Uterus (tissue), 4 donors: Measurements from ENCODE around the gene MRPS24. TPM values are rescaled to one million over a fixed set of nuclear protein-coding genes. Genes with fewer than 3 reads are reported as not detected.

ENCODE experiments used
- DNase-seq, 2 donors: peaks; one replicate each; pipeline ENCODE4 v3.0.0-alpha.2; 2019 to 2020
- H3K27ac ChIP-seq, 2 donors: fragments of 200-600 bp; sonication (generic); 1 replicate in 1 of 2; 2 replicates in 1 of 2; pipeline ENCODE4 v1.5.1; 2016 to 2018
- H3K27me3 ChIP-seq, 2 donors: fragments of 200-600 bp; sonication (generic); one replicate each; pipeline ENCODE4 v1.5.1; 2018 to 2019; ENCODE audit warnings: control low read depth in 1 of 2
- H3K36me3 ChIP-seq, 2 donors: fragments of 200-600 bp; sonication (generic); one replicate each; pipeline ENCODE4 v1.5.1; 2019; ENCODE audit warnings: control low read depth in 1 of 2
- H3K4me1 ChIP-seq, 2 donors: fragments of 200-600 bp; sonication (generic); one replicate each; pipeline ENCODE4 v1.5.1; 2018 to 2019; ENCODE audit warnings: control low read depth in 1 of 2
- H3K4me3 ChIP-seq, 2 donors: fragments of 200-600 bp; sonication (generic); 1 replicate in 1 of 2; 2 replicates in 1 of 2; pipeline ENCODE4 v1.5.1; 2018 to 2019; ENCODE audit warnings: mild to moderate bottlenecking in 1 of 2
- H3K9me3 ChIP-seq, 2 donors: fragments of 200-600 bp; sonication (generic); one replicate each; pipeline ENCODE4 v1.5.1; 2019; ENCODE audit warnings: control low read depth in 1 of 2
- CTCF ChIP-seq, 4 experiments: fragments of 200-600 bp in 2 of 4; fragments of 450-650 bp in 2 of 4; sonication (generic) in 2 of 4; IDR thresholded peaks; one replicate each; pipeline ENCODE4 v1.5.1; 2016 to 2019; ENCODE audit warnings: antibody characterized with exemption in 4 of 4, mild to moderate bottlenecking in 2 of 4, moderate library complexity in 1 of 4
- POLR2A ChIP-seq, 2 donors: fragments of 450-650 bp; IDR thresholded peaks; one replicate each; pipeline ENCODE4 v1.6.1; 2016; ENCODE audit warnings: antibody characterized with exemption in 2 of 2, mild to moderate bottlenecking in 1 of 2, moderate library complexity in 1 of 2
- intact Hi-C: fragments of 100-400 bp; cut with DNase I; formaldehyde crosslinking; loops from one replicate; pipeline ENCODE4 v1.15.1; 2023; ENCODE audit warnings: low total_unique reads
- total RNA-seq, 4 donors: library from RNA; depleted of rRNA in 3 of 4; stranded (reverse); fragments of >200 nt in 3 of 4; gene quantifications; one replicate each; pipeline versions ENCODE4 v1.1.0 to v1.2.4, GENCODE V29; 2014 to 2023
- donor health status: DM: yes; HTN: yes; CAD: no.

MRPS24 gene
- total RNA-seq, 4 donors from 2014 or later = 34.2 to 134 (median 91.1) TPM

GRCh38 chr7:43876241-43876640, 6.9 kb upstream of the MRPS24 start:
- Histone ChIP-seq H3K9me3 (no peaks in the 10 kb centered on the region), H3K4me1 (no peaks in the 10 kb centered on the region), H3K27me3 (no peaks in the 10 kb centered on the region), H3K4me3 (no peak overlapping the region), H3K27ac (no peak overlapping the region), H3K36me3 (no peaks in the 10 kb centered on the region)
- DNase-seq = no peak
- intact Hi-C loops = no loop called here
- no peak for TF ChIP-seq CTCF (IDR thresholded peaks at IDR 0.05)
- no peak for TF ChIP-seq POLR2A (IDR thresholded peaks at IDR 0.05)

GRCh38 chr7:43873300-43873699, 4.0 kb upstream of the MRPS24 start:
- no peaks in the 10 kb centered on the region for H3K27me3 ChIP-seq
- H3K4me3 ChIP-seq = no peak overlapping the region
- DNase-seq = peak; percentile 64 to 67
- peak overlapping the region; percentile 58 to 77 for H3K27ac ChIP-seq
- TF ChIP-seq CTCF (IDR thresholded peaks at IDR 0.05) = no peak
- TF ChIP-seq POLR2A (IDR thresholded peaks at IDR 0.05) = no peak
- H3K36me3 ChIP-seq = no peaks in the 10 kb centered on the region
- no peaks in the 10 kb centered on the region for H3K9me3 ChIP-seq
- intact Hi-C loops = no loop called here
- no peaks in the 10 kb centered on the region for H3K4me1 ChIP-seq

GRCh38 chr7:43872406-43873110, 3.2 kb upstream of the MRPS24 start:
- no peak overlapping the region for H3K4me3 ChIP-seq
- H3K9me3 ChIP-seq = no peaks in the 10 kb centered on the region
- H3K36me3 ChIP-seq = no peaks in the 10 kb centered on the region
- peak; percentile 57 to 61 for DNase-seq
- no peaks in the 10 kb centered on the region for H3K27me3 ChIP-seq
- H3K4me1 ChIP-seq = no peaks in the 10 kb centered on the region
- intact Hi-C loops = no loop called here
- peak overlapping the region; percentile 58 to 77 for H3K27ac ChIP-seq
- TF ChIP-seq POLR2A (IDR thresholded peaks at IDR 0.05) (no peak), CTCF (IDR thresholded peaks at IDR 0.05) (no peak)

GRCh38 chr7:43871064-43871463, 1.7 kb upstream of the MRPS24 start:
- Histone ChIP-seq H3K4me3 (no peak overlapping the region), H3K36me3 (no peaks in the 10 kb centered on the region), H3K9me3 (no peaks in the 10 kb centered on the region), H3K4me1 (no peaks in the 10 kb centered on the region), H3K27me3 (no peaks in the 10 kb centered on the region), H3K27ac (peak overlapping the region; percentile 93 to 98)
- intact Hi-C loops = no loop called here
- DNase-seq = no peak
- TF ChIP-seq CTCF (IDR thresholded peaks at IDR 0.05) (no peak), POLR2A (IDR thresholded peaks at IDR 0.05) (no peak)

GRCh38 chr7:43870316-43870715, 999 bp upstream of the MRPS24 start:
- Histone ChIP-seq H3K4me1 (no peaks in the 10 kb centered on the region), H3K27ac (peak overlapping the region; percentile 93 to 98), H3K9me3 (no peaks in the 10 kb centered on the region), H3K4me3 (no peak overlapping the region), H3K36me3 (no peaks in the 10 kb centered on the region), H3K27me3 (no peaks in the 10 kb centered on the region)
- intact Hi-C loops = no loop called here
- TF ChIP-seq CTCF (IDR thresholded peaks at IDR 0.05) (no peak), POLR2A (IDR thresholded peaks at IDR 0.05) (no peak)
- DNase-seq = no peak
